Spleen (tissue), 7 donors: Measurements from ENCODE around the gene FSIP1.

Source experiments
- POLR2A ChIP-seq, 3 donors: fragments of 450-650 bp; IDR thresholded peaks; one replicate each; pipeline ENCODE4 v1.5.1; 2017; ENCODE audit warnings: antibody characterized with exemption in 3 of 3, mild to moderate bottlenecking in 1 of 3
- POLR2AphosphoS5 ChIP-seq, 3 donors: sonication (generic); formaldehyde crosslinking; IDR thresholded peaks; one replicate each; pipeline ENCODE4 v1.5.1; 2017; ENCODE audit warnings: antibody characterized with exemption in 3 of 3
- TF ChIP-seq, protein P1 (sequence below), 11 experiments: fragments of 200-600 bp in 7 of 11; fragments of 450-650 bp in 4 of 11; sonication (generic) in 4 of 11; IDR thresholded peaks in 8 of 11; conservative IDR thresholded peaks in 3 of 11; 1 replicate in 7 of 11; 2 replicates in 4 of 11; pipeline versions ENCODE4 v1.4.0 to v1.8.0; 2016 to 2021; ENCODE audit warnings: antibody characterized with exemption in 11 of 11, inconsistent platforms in 4 of 11, mild to moderate bottlenecking in 1 of 11
- donor health status: DM: no; HTN: no; CAD: no; lungs with moderate emphysema.
- donor health status: DM: no; HTN: no; CAD: no.
- donor health status: DM: no; HTN: no; CAD: no.

- TF ChIP-seq, protein P1, sequence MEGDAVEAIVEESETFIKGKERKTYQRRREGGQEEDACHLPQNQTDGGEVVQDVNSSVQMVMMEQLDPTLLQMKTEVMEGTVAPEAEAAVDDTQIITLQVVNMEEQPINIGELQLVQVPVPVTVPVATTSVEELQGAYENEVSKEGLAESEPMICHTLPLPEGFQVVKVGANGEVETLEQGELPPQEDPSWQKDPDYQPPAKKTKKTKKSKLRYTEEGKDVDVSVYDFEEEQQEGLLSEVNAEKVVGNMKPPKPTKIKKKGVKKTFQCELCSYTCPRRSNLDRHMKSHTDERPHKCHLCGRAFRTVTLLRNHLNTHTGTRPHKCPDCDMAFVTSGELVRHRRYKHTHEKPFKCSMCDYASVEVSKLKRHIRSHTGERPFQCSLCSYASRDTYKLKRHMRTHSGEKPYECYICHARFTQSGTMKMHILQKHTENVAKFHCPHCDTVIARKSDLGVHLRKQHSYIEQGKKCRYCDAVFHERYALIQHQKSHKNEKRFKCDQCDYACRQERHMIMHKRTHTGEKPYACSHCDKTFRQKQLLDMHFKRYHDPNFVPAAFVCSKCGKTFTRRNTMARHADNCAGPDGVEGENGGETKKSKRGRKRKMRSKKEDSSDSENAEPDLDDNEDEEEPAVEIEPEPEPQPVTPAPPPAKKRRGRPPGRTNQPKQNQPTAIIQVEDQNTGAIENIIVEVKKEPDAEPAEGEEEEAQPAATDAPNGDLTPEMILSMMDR (IDR thresholded peaks at IDR 0.05 in 8 of 11, conservative IDR thresholded peaks at IDR 0.05 in 3 of 11), result no peak
- TF ChIP-seq POLR2AphosphoS5 (IDR thresholded peaks at IDR 0.05), result peak in 1 of 3 donors; percentile 58
- TF ChIP-seq POLR2A (IDR thresholded peaks at IDR 0.05), result no peak
Observed at GRCh38 chr15:39579487-39580116, 203.0 kb downstream of the FSIP1 start.
